IMR-90 (cell line): ENCODE measurements around the gene GNA14.

ENCODE experiments used
- BHLHE40 ChIP-seq: fragments of 150-350 bp; IDR thresholded peaks from 2 replicates; pipeline ENCODE4 v1.6.1; 2016; ENCODE audit warnings: mild to moderate bottlenecking, low read depth, low read length
- MXI1 ChIP-seq: IDR thresholded peaks from 2 replicates; pipeline ENCODE4 v1.6.1; 2012; ENCODE audit warnings: low read depth, mild to moderate bottlenecking, low read length, moderate library complexity, borderline replicate concordance
- POLR2A ChIP-seq: IDR thresholded peaks from 2 replicates; pipeline ENCODE4 v1.6.1; 2012; ENCODE audit warnings: mild to moderate bottlenecking, low read depth, low read length
- RFX5 ChIP-seq: IDR thresholded peaks from 2 replicates; pipeline ENCODE4 v1.8.0; 2012; ENCODE audit warnings: low read depth, mild to moderate bottlenecking, low read length, moderate library complexity
- SMC3 ChIP-seq: fragments of 150-350 bp; IDR thresholded peaks from 2 replicates; pipeline ENCODE4 v1.6.1; 2016; ENCODE audit warnings: low read depth, mild to moderate bottlenecking, antibody characterized with exemption, low read length, moderate library complexity
- TF ChIP-seq, protein P1 (sequence below): conservative IDR thresholded peaks from 2 replicates; pipeline ENCODE4 v1.5.1; 2012; ENCODE audit warnings: mild to moderate bottlenecking, low read depth, low read length, improper control_type of control experiment
- TF ChIP-seq, protein P2 (sequence below): fragments of 150-350 bp; IDR thresholded peaks from 2 replicates; pipeline ENCODE4 v1.6.1; 2017; ENCODE audit warnings: mild to moderate bottlenecking, antibody characterized with exemption, low read length, low read depth

DNA sequence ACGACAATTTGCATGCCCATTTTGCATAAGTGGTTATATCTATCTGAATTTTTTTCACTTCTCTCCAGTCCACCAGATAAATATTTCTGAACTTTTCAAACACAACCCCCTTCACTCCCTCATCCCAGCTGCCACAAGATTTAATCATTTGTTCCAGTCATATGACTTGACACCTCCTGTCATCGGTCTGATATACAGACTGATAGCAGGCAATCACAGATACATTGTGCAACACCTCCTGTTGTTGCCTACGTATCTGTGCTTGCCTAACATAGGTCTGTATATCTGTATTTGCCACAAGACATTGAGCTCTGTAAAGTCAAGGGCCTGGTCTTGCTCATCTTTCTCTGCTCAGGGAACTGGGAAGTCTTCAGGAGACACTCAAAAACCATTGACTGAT lies 65.6 kb downstream of the GNA14 start:
- TF ChIP-seq, protein P1, sequence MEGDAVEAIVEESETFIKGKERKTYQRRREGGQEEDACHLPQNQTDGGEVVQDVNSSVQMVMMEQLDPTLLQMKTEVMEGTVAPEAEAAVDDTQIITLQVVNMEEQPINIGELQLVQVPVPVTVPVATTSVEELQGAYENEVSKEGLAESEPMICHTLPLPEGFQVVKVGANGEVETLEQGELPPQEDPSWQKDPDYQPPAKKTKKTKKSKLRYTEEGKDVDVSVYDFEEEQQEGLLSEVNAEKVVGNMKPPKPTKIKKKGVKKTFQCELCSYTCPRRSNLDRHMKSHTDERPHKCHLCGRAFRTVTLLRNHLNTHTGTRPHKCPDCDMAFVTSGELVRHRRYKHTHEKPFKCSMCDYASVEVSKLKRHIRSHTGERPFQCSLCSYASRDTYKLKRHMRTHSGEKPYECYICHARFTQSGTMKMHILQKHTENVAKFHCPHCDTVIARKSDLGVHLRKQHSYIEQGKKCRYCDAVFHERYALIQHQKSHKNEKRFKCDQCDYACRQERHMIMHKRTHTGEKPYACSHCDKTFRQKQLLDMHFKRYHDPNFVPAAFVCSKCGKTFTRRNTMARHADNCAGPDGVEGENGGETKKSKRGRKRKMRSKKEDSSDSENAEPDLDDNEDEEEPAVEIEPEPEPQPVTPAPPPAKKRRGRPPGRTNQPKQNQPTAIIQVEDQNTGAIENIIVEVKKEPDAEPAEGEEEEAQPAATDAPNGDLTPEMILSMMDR, result no peak
- TF ChIP-seq POLR2A (no peak), SMC3 (no peak), BHLHE40 (no peak), RFX5 (no peak), MXI1 (no peak)
- TF ChIP-seq, protein P2, sequence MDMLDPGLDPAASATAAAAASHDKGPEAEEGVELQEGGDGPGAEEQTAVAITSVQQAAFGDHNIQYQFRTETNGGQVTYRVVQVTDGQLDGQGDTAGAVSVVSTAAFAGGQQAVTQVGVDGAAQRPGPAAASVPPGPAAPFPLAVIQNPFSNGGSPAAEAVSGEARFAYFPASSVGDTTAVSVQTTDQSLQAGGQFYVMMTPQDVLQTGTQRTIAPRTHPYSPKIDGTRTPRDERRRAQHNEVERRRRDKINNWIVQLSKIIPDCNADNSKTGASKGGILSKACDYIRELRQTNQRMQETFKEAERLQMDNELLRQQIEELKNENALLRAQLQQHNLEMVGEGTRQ, result no peak
